ES-I3 (cell line): ENCODE results near the gene GMPPA.

Source experiments
- H3K36me3 ChIP-seq: 2 replicates; pipeline ENCODE4 v1.6.1; 2013; ENCODE audit warnings: mild to moderate bottlenecking, low read length, control low read depth, moderate library complexity; ENCODE audit not compliant: insufficient read depth
- H3K4me1 ChIP-seq: 2 replicates; pipeline ENCODE4 v1.6.1; 2013; ENCODE audit warnings: mild to moderate bottlenecking, control low read depth, low read length; ENCODE audit not compliant: insufficient read depth
- H3K9ac ChIP-seq: 2 replicates; pipeline ENCODE4 v1.6.1; 2013; ENCODE audit warnings: low read depth, mild to moderate bottlenecking, low read length, moderate library complexity
- H3K9me3 ChIP-seq: 2 replicates; pipeline ENCODE4 v1.6.1; 2013; ENCODE audit warnings: mild to moderate bottlenecking, low read length, moderate library complexity; ENCODE audit not compliant: control insufficient read depth, insufficient read depth

The GMPPA gene

GRCh38 chr2:219486380-219486959, 12.2 kb upstream of the GMPPA start:
- H3K4me1 ChIP-seq: peaks cover 26% of the 10 kb centered on the region
- H3K36me3 ChIP-seq: no peaks in the 10 kb centered on the region
- no peak overlapping the region for H3K9ac ChIP-seq
- no peaks in the 10 kb centered on the region for H3K9me3 ChIP-seq

- Histone ChIP-seq H3K9me3 (no peaks in the 10 kb centered on the region), H3K4me1 (peaks cover 26% of the 10 kb centered on the region), H3K9ac (no peak overlapping the region), H3K36me3 (no peaks in the 10 kb centered on the region)
Observed at GRCh38 chr2:219488149-219488843, 10.4 kb upstream of the GMPPA start.

GRCh38 chr2:219488844-219489194, 9.9 kb upstream of the GMPPA start:
- no peaks in the 10 kb centered on the region for H3K9me3 ChIP-seq
- H3K4me1 ChIP-seq: peaks cover 25% of the 10 kb centered on the region
- no peaks in the 10 kb centered on the region for H3K36me3 ChIP-seq
- no peak overlapping the region for H3K9ac ChIP-seq

- no peaks in the 10 kb centered on the region for H3K9me3 ChIP-seq
- no peak overlapping the region for H3K9ac ChIP-seq
- no peaks in the 10 kb centered on the region for H3K36me3 ChIP-seq
- peaks cover 21% of the 10 kb centered on the region for H3K4me1 ChIP-seq
Observed at GRCh38 chr2:219489315-219489714, 9.4 kb upstream of the GMPPA start.

- Histone ChIP-seq H3K36me3 (no peaks in the 10 kb centered on the region), H3K9me3 (no peaks in the 10 kb centered on the region), H3K9ac (no peak overlapping the region), H3K4me1 (peaks cover 19% of the 10 kb centered on the region)
Observed at GRCh38 chr2:219490186-219490585, 8.5 kb upstream of the GMPPA start.

- Histone ChIP-seq H3K4me1 (peaks cover 16% of the 10 kb centered on the region), H3K9me3 (no peaks in the 10 kb centered on the region), H3K9ac (no peak overlapping the region), H3K36me3 (no peaks in the 10 kb centered on the region)
Observed at GRCh38 chr2:219490600-219491130, 8.0 kb upstream of the GMPPA start.

GRCh38 chr2:219491278-219491963, 7.3 kb upstream of the GMPPA start:
- Histone ChIP-seq H3K36me3 (no peaks in the 10 kb centered on the region), H3K9me3 (no peaks in the 10 kb centered on the region), H3K4me1 (peaks cover 13% of the 10 kb centered on the region), H3K9ac (no peak overlapping the region)

- H3K4me1 ChIP-seq: peaks cover 6% of the 10 kb centered on the region
- no peaks in the 10 kb centered on the region for H3K9me3 ChIP-seq
- H3K36me3 ChIP-seq: no peaks in the 10 kb centered on the region
- no peak overlapping the region for H3K9ac ChIP-seq
Observed at GRCh38 chr2:219492575-219492974, 6.1 kb upstream of the GMPPA start.

- Histone ChIP-seq H3K36me3 (no peaks in the 10 kb centered on the region), H3K9me3 (no peaks in the 10 kb centered on the region), H3K4me1 (peaks cover 6% of the 10 kb centered on the region), H3K9ac (no peak overlapping the region)
Observed at GRCh38 chr2:219493086-219493485, 5.6 kb upstream of the GMPPA start.

- Histone ChIP-seq H3K4me1 (peaks cover 15% of the 10 kb centered on the region), H3K9me3 (no peaks in the 10 kb centered on the region), H3K9ac (no peak overlapping the region), H3K36me3 (no peaks in the 10 kb centered on the region)
Observed at GRCh38 chr2:219494952-219495530, 3.6 kb upstream of the GMPPA start.

GRCh38 chr2:219495531-219496122, 3.1 kb upstream of the GMPPA start:
- Histone ChIP-seq H3K9me3 (no peaks in the 10 kb centered on the region), H3K4me1 (peaks cover 21% of the 10 kb centered on the region), H3K36me3 (no peaks in the 10 kb centered on the region), H3K9ac (no peak overlapping the region)

- no peaks in the 10 kb centered on the region; the same call in 1 of the 2 replicates for H3K36me3 ChIP-seq
- no peaks in the 10 kb centered on the region for H3K9me3 ChIP-seq
- H3K4me1 ChIP-seq: peaks cover 22% of the 10 kb centered on the region
- peak overlapping the region; percentile 91; the same call in 1 of the 2 replicates for H3K9ac ChIP-seq
Observed at GRCh38 chr2:219496247-219496824, 2.4 kb upstream of the GMPPA start.

- H3K36me3 ChIP-seq: no peaks in the 10 kb centered on the region; the same call in 1 of the 2 replicates
- H3K9me3 ChIP-seq: no peaks in the 10 kb centered on the region
- H3K4me1 ChIP-seq: peaks cover 27% of the 10 kb centered on the region
- H3K9ac ChIP-seq: peak overlapping the region; percentile 91; the same call in 1 of the 2 replicates
Observed at GRCh38 chr2:219496825-219497494, 1.7 kb upstream of the GMPPA start.
